HG03025 (cell line): ENCODE data around the gene NEK4.
"Not testable (repeated sequence)": the region's sequence is repeated elsewhere in the genome, so short reads cannot be mapped to it uniquely, and the experiment has no call there.

Experiments used
- ATAC-seq: cut with Tn5 transposase; IDR thresholded peaks from one replicate; pipeline ENCODE4 v1.9.1; 2021; ENCODE audit warnings: mild to moderate bottlenecking, moderate library complexity; ENCODE audit not compliant: unreplicated experiment, low FRiP score

NEK4 gene

GRCh38 chr3:52779837-52780585 lies 9.3 kb upstream of the NEK4 start:
- no peak for ATAC-seq

DNA sequence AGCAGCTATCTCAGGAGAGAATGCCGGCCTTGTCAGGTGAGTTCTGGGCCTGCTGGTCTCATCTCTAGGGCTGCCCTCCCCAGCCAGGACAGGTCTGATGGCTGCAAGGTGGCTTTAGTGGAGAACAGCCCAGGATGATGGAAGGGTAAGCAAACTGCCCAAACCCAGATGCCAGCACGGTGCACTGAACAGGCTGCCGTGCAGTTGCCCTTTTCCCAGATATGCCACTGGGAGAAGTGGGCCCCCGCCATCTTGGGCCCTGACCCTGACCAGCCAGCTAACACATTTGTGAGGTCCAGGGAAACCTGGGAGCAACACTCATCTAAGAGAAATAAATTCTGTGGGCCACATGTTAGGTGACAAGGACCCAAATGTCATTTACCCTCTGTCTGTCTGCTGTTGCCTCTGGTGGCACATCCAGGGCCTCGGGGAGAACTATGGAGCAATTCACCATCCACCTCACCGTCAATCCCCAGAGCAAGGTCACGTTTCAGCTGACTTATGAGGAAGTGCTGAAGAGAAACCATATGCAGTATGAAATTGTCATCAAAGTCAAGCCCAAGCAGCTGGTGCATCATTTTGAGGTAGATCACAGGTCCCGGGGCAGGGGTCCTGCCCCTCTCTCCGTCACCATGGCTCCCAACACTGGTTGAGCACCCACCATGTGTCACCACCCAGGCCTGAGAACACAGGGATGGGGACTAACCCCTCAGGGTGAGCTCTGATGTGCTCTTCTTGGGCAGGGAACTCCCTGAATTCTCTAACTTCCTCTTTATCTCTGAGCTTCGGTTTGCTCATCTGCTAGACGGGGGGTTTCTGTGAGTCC lies 8.5 kb upstream of the NEK4 start:
- ATAC-seq, result no peak

DNA sequence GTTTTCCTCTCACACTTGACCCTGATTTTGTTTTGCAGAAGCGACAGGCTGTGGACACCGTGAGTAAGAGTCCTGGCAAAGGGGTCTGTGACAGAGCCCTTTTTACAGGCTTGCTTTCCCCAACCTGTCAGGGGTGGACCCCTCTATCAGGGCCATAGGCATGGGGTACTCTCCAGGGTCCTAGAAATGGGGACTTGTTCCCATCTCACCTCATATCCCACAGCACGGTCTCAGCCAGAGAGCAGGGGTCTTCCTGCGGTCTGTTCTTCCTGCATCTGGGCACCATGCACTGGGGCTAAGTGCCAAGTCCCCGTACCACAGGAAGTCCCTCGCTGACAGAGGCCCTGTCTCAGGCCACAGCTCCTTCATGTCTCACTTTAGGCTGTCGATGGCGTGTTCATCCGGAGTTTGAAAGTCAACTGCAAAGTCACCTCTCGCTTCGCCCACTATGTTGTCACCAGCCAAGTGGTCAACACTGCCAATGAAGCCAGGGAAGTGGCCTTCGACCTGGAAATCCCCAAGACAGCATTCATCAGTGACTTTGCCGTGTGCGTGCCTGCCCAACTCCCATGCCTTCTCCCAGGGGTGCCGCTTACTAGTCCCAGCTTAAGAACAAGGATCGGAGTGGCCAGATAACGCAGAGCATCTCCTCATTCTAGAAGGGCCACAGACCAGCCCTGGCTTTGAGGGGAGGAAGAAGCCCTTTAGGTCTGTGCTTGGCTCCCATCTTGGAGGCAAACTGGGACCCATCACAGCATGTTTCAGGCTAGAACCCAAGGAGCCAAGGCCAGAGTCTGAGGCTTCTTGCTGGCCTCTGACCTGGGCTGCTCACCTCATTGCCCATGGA lies 7.4 kb upstream of the NEK4 start:
- no peak for ATAC-seq

DNA sequence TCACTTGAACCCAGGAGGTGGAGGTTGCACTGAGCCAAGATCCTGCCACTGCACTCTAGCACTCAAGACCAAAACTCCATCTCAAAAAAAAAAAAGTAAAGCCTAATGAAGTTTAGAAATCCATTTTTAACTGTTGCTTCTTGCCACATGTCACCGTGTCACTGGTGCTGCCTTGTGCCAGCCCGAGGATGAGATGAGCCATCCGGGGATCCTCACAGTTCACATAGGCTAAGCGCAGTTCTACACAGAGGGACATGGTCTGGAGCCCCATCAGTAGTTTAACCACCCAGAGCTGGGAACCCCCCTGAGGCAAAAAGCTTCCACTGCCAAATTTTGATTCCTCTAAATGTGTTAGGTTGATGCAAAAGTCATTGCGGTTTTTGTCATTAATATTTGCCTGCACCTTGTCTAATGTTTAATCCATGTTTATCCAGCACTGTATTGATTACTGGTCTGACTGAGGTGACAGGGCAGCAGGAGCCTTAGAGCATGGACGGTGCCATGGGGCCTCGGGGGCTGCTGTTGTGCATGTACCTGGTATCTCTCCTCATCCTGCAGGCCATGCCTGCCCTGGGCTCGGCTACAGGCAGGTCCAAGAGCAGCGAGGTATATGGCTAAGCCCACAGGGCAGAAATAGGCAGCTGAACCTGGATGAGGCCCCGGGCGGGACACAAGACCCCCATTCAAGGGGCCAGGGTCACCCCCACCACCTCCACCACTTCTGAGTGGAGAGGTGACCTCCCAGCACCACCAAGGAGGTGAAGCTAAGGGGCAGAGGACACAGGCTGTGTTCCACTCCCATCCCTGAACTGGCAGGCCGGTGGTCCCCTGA lies 6.6 kb upstream of the NEK4 start, which contains the start of gene ITIH1:
ITIH1 (plus strand) TSS at position 473 of the 832 bp plus-strand sequence; CDS start at position 490, 17 bp downstream.
- ATAC-seq, result no peak

DNA sequence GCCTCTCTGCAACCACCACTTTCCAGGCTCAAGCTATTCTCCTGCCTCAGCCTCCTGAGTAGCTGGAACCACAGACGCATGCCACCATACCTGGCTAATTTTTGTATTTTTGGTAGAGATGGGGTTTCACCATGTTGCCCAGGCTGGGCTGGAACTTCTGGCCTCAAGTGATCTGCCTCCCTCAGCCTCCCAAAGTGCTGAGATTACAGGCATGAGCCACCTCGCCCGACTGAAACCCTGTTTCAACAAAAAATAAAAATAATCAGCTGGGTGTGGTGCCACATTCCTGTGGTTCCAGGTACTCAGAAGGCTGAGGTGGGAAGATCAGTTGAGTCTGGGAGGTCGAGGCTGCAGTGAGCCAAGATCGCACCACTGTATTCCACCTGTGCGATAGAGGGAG lies 5.7 kb upstream of the NEK4 start:
- ATAC-seq, result not testable (repeated sequence)

GRCh38 chr3:52775877-52776276 lies 5.1 kb upstream of the NEK4 start:
- ATAC-seq, result no peak

GRCh38 chr3:52774901-52775864 lies 4.4 kb upstream of the NEK4 start:
- ATAC-seq, result no peak

DNA sequence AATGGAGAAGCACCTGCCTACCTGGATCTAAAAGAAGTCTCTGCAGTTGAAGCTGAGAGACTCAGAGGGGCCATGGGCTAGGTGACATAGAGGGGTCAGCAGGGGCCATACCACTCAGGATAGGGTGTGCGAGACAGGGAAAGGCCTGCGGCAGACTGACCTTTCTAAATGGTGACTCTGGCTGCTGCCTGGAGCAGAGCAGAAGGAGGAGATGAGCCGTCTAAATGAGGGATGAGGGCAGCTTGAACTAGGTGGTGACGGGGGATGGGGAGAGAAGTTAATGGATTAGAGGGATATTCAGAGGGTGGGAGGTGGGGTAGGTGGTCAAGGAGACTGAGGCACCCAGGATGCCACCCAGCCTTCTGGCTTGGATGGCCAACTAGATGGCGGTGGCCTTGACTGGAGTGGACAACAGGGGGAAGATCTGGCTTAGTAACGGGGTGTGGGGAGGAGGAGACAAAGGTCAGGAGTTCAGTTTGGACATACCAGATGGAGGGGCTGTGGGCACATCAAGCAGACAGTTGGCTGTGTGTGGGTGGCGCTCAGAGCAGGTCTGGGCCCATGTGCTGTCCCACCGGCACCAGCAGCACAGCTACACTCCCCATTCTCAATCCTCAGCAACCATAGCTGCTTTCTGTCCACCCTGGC lies 3.5 kb upstream of the NEK4 start:
- no peak for ATAC-seq

DNA sequence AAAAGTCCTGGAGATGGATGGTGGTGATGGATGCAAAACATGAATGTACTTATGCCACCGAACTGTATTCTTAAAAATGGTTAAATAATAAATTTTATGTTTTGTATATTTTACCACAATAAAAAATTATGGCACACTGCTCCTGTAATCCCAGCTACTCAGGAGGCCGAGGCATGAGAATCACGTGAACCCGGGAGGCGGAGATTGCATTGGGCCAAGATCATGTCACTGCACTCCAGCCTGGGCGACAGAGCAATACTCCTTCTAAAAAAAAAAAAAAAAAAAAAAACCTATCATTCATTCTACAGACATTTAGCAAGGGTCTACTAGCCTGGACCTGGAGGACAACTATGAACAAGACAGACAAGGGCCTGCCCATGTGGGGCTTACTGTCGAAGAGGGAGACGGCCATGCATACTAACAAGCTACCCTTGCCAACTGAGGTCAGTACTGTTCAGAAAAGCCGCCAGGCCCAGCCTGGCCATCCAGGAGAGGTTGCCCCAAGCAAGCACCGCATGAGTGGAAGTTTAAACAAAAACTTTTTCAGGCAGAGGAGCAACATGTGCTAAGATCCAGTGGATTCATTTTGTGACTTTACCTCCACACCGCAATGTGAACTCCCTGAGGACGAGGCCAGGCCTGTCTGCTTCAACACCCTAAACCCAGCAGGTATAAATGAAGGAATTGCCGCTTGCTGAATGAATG lies 2.8 kb upstream of the NEK4 start:
- ATAC-seq, result no peak

GRCh38 chr3:52771702-52772101 lies 962 bp upstream of the NEK4 start:
- no peak for ATAC-seq

DNA sequence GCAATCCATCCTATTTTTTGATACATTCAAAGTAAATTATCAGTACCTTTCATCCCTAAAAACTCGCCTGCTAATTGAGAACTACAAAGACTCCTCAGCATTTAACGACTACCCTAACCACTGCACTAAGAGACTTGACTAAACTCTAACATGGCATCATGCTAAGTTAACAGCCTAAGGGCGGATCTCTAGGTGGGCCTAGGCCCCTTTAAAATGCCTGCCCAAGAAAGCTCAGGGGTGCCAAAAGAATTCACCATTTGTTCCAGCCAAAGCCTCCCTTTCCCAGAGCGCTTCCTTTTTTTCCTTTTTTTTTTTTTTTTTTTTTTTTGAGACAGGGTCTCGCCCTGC lies 568 bp upstream of the NEK4 start:
- no peak for ATAC-seq

DNA sequence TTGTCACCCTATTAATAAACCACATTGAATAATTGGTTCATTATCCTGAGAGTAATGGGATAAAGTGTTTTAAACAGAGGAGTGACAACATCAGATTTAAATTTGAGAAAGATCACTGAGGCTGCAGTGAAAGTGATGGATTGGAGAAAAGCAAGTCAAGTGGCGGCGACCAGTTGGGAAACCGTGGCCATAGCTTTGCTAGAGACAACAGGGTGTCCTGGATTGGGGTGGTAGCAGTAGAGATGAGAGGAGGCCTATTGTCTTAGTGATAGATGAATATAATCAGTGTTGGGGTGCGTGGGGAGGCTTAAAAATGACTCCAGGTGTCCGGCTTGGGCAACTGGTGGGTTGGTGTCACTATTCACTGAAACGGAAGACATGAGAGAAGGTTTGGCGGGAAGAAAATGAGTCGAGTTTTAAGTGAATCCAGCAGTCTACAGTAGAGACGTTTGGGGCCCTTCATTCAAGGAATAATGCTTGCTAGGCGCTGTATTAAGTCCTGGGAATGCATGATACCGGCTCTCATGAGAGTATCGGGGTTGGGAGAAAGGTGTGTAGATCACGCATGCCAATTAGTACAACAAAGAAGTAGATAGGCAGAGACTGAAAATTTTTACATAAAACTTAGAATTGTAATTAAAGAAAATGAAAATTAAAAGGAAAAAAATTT lies 819 bp downstream of the NEK4 start:
- ATAC-seq, result no peak

DNA sequence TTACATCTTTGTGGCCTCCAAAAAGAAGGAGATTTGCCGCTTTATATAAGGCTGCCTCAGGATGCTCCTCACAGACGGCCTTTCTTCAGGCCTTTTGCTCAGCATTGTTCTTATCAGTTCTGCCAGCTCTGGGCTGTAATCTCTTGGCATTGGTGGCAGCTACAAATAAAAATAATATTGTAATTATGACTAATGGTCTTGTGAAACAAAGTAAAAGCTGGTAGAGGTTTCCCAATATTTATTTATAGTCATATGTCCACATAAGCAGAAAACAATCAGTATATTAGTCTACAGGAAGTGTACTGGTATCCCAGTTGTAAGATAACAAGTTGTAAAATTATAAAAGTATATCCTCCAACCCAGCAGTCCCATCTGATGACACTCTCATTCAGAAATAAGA lies 7.3 kb downstream of the NEK4 start:
- no peak for ATAC-seq

DNA sequence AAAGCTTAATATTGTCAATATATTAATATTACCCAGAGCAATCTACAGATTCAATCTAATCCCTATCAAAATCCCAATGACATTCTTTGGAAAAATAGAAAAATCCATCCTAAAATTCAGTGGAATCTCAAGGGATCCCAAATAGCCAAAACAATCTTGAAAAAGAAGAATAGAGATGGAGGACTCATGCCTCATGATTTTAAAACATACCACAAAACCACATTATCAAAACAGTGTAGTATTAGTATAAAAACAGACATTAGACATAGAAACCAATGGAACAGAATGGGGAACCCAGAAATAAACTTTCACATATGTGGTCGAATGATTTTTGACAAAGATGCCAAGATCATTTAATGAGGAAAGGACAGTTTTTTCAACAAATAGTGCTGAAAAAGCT lies 14.6 kb downstream of the NEK4 start:
- ATAC-seq, result no peak

DNA sequence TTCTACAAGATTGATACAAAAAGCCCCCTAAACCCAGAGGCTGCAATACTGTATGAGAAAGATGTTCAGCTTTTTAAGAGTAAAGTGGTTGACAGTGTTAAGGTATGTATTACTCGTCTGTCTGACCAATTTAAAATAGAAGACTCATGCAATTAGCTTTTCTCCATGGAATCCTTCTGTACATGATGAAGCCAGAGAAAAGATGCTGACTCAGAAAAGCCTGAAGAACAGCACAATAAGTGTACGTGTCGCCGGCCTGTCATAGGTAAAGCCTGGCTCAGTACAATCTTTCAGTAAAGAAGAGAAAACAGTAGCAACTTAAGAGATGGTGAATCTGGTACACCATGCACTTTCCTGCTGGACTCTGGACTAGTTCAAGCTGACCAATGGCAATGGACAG lies 16.4 kb downstream of the NEK4 start:
- ATAC-seq, result no peak

- no peak for ATAC-seq
Measured at GRCh38 chr3:52752045-52752660, 18.6 kb downstream of the NEK4 start.

DNA sequence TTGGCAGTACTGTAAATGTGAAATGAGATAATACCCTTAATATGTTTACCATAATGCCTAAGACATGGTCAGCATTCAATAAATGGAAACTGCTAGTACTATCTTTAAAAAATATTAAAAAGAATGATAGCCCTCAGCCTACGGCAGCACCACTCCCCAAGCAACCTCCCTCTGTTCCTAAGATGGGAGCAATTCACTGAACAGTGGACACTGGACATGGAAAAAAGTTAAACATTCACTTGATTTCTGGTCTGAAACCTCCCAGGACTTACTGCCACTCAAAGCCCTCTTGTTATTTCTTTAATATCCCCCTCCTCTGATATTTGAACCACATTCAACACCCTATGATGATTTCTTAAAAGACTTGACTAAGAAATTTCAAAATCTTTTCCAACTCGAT lies 27.0 kb downstream of the NEK4 start:
- no peak for ATAC-seq
